ENCODE data around the gene MOSPD2. TPM values are rescaled to one million over a fixed set of nuclear protein-coding genes. Genes with fewer than 3 reads are reported as not detected.

The MOSPD2 gene
- total and polyA plus RNA-seq, 11 donors: 1.4 to 14.7 (median 5.2) TPM

DNA sequence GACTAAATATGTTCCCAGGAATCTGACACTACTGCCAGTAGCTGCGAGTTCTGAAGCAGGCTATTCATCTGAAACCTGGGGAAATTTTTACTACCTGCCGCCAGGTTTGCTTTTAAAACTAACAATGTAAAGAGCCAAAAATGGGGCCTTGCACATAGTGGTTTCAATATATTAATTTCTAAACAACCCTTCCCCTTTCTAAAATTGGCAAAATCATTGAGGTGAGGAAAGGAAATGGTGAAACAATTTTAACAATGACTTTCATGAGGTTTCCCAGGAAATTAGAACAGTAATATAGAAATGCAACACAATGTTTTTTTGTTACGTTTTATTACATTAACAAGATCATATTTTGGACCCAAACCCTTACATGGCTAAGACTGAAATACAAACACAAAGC is 21.7 kb upstream of the MOSPD2 start:
- DNase-seq (no peak), ATAC-seq (no peak)
- Histone ChIP-seq H3K36me3 (no peaks in the 10 kb centered on the region), H3K27ac (peak overlapping the region in 1 of 12 donors; percentile 22), H3K27me3 (no peaks in the 10 kb centered on the region), H3K4me3 (no peak overlapping the region), H3K9me3 (no peaks in the 10 kb centered on the region), H3K4me1 (no peaks in the 10 kb centered on the region)
- WGBS, 4 donors: 72 to 91% (median 80%) methylated on average over 3 of the region's 3 CpGs
- intact Hi-C loops (cut with DNase I): no loop called here
- TF ChIP-seq POLR2A (IDR thresholded peaks at IDR 0.05): no peak
- TF ChIP-seq, protein P1, sequence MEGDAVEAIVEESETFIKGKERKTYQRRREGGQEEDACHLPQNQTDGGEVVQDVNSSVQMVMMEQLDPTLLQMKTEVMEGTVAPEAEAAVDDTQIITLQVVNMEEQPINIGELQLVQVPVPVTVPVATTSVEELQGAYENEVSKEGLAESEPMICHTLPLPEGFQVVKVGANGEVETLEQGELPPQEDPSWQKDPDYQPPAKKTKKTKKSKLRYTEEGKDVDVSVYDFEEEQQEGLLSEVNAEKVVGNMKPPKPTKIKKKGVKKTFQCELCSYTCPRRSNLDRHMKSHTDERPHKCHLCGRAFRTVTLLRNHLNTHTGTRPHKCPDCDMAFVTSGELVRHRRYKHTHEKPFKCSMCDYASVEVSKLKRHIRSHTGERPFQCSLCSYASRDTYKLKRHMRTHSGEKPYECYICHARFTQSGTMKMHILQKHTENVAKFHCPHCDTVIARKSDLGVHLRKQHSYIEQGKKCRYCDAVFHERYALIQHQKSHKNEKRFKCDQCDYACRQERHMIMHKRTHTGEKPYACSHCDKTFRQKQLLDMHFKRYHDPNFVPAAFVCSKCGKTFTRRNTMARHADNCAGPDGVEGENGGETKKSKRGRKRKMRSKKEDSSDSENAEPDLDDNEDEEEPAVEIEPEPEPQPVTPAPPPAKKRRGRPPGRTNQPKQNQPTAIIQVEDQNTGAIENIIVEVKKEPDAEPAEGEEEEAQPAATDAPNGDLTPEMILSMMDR (IDR thresholded peaks at IDR 0.05): no peak

DNA sequence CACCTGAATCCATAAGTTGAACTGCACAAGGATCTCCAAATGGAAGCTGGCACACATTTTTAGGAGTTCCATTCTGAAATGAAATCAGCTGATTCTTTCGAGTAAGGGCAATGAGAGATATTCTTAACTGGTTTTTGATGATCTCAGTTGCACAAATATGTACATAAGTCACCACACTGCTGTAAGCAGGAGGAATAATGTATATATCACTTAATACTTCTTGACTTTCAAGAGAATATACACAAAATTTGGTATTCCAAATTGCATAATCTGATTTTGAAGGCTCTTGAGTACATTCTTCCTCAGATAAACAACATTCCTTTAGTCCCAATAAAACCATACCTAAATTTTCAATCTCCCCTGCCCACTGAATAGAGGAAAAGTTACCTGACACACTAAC is 8.6 kb upstream of the MOSPD2 start:
- intact Hi-C loops (cut with DNase I): no loop called here
- 66 to 85% (median 74%) methylated on average over 1 of the region's 1 CpG for WGBS, 4 donors
- DNase-seq (no peak), ATAC-seq (no peak)
- H3K27ac ChIP-seq: no peak overlapping the region
- no peak overlapping the region for H3K4me3 ChIP-seq
- H3K4me1 ChIP-seq: no peaks in the 10 kb centered on the region
- peaks cover 0 to 18% (median 5%) of the 10 kb centered on the region in 12 donors for H3K9me3 ChIP-seq
- no peaks in the 10 kb centered on the region for H3K36me3 ChIP-seq
- TF ChIP-seq, protein P1 (IDR thresholded peaks at IDR 0.05): no peak
- TF ChIP-seq POLR2A (IDR thresholded peaks at IDR 0.05): no peak
- no peaks in the 10 kb centered on the region for H3K27me3 ChIP-seq

DNA sequence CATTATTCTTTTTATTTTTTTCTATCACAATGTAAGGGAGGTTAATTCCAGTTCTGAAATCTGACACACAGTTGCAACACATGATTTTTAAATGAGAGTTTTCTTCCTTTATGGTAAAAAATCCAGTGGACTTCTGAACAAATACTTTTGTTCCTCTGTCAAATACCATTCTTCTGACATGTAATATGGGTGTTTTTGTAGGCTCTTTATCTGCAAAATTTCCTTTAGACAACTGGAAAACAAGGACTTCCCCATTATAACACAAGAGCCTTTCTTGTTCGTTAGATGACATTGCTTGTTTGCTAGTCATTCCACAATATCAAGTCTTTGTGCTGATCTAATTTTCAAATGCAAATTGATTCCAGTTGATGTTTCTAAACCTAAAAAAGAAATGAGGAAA is 8.0 kb upstream of the MOSPD2 start:
- peaks cover 0 to 18% (median 5%) of the 10 kb centered on the region in 12 donors for H3K9me3 ChIP-seq
- TF ChIP-seq POLR2A (IDR thresholded peaks at IDR 0.05): no peak
- TF ChIP-seq, protein P1 (IDR thresholded peaks at IDR 0.05): no peak
- ATAC-seq (no peak), DNase-seq (no peak)
- H3K4me1 ChIP-seq: no peaks in the 10 kb centered on the region
- no peaks in the 10 kb centered on the region for H3K36me3 ChIP-seq
- H3K27me3 ChIP-seq: no peaks in the 10 kb centered on the region
- no peak overlapping the region for H3K27ac ChIP-seq
- H3K4me3 ChIP-seq: no peak overlapping the region
- intact Hi-C loops (cut with DNase I): no loop called here
- WGBS, 4 donors: 62 to 80% (median 66%) methylated on average over 1 of the region's 1 CpG

DNA sequence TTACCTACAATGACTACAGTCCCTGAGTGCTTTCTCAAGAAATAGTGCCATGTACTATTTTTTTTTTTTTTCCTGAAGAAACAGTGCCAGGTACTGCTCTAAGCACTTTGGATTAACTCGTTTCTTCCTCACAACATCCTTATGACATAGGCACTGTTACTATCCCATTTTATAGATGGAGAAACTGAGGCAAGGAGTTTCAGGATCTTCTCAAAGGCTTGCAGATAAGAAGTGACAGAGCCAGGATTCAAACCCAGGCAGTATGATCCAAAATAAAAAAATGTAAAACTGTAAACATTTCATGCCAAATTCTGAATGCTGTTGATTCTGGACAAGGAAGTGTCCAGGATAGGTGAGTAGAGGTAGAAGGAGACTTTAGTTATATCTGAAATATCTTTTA is 1.5 kb upstream of the MOSPD2 start:
- Histone ChIP-seq H3K27ac (no peak overlapping the region), H3K4me3 (no peak overlapping the region), H3K27me3 (no peaks in the 10 kb centered on the region), H3K9me3 (peaks cover 0 to 14% (median 5%) of the 10 kb centered on the region in 12 donors), H3K36me3 (no peaks in the 10 kb centered on the region), H3K4me1 (peaks cover 0 to 12% (median 1%) of the 10 kb centered on the region in 12 donors)
- TF ChIP-seq, protein P1 (IDR thresholded peaks at IDR 0.05): no peak
- no peak for TF ChIP-seq POLR2A (IDR thresholded peaks at IDR 0.05)
- DNase-seq: no peak
- 63 to 78% (median 68%) methylated on average over 1 of the region's 1 CpG for WGBS, 4 donors
- no peak for ATAC-seq
- intact Hi-C loops (cut with DNase I): loop anchor here in 2 of 10 donors (10.0 kb wide), 1 partner anchor 53 kb away; no protein-coding TSS in a partner anchor
